Heart left ventricle (tissue), 16 donors: ENCODE results near the gene HOXD9. TPM values are rescaled to one million over a fixed set of nuclear protein-coding genes. Genes with fewer than 3 reads are reported as not detected.

ENCODE experiments used
- ATAC-seq, 4 donors: fragments of 200-7000 bp; cut with Tn5 transposase; one replicate each; pipeline ENCODE4 v1.9.1; 2020 to 2022; ENCODE audit warnings: moderate library complexity in 4 of 4, mild to moderate bottlenecking in 3 of 4, moderate number of reproducible peaks in 1 of 4
- DNase-seq, 5 donors: peaks; one replicate each; pipeline ENCODE4 v3.0.0-alpha.2; 2020
- H3K27ac ChIP-seq, 12 donors: fragments of 200-600 bp; sonication (generic) in 4 of 12; one replicate each; pipeline versions ENCODE4 v1.5.0 to v1.8.0; 2016 to 2022; ENCODE audit warnings: mild to moderate bottlenecking in 2 of 12
- H3K27me3 ChIP-seq, 9 donors: fragments of 200-600 bp; sonication (generic) in 2 of 9; one replicate each; pipeline versions ENCODE4 v1.5.1 to v1.8.0; 2016 to 2022; ENCODE audit warnings: mild to moderate bottlenecking in 3 of 9
- H3K36me3 ChIP-seq, 9 donors: fragments of 200-600 bp; sonication (generic) in 2 of 9; one replicate each; pipeline versions ENCODE4 v1.5.0 to v1.8.0; 2018 to 2022; ENCODE audit warnings: mild to moderate bottlenecking in 2 of 9
- H3K4me1 ChIP-seq, 12 donors: fragments of 200-600 bp; sonication (generic) in 4 of 12; one replicate each; pipeline versions ENCODE4 v1.5.0 to v1.8.0; 2016 to 2022; ENCODE audit warnings: mild to moderate bottlenecking in 3 of 12
- H3K4me3 ChIP-seq, 12 donors: fragments of 200-600 bp; sonication (generic) in 4 of 12; one replicate each; pipeline versions ENCODE4 v1.5.0 to v1.8.0; 2017 to 2022; ENCODE audit warnings: mild to moderate bottlenecking in 9 of 12, moderate library complexity in 4 of 12
- H3K9me3 ChIP-seq, 12 donors: fragments of 200-600 bp; sonication (generic) in 4 of 12; one replicate each; pipeline versions ENCODE4 v1.5.0 to v1.8.0; 2016 to 2022; ENCODE audit warnings: mild to moderate bottlenecking in 1 of 12
- CTCF ChIP-seq, 12 donors: fragments of 200-600 bp; sonication (generic) in 4 of 12; IDR thresholded peaks; one replicate each; pipeline versions ENCODE4 v1.5.0 to v1.8.0; 2018 to 2022; ENCODE audit warnings: antibody characterized with exemption in 12 of 12, mild to moderate bottlenecking in 5 of 12
- POLR2A ChIP-seq, 2 donors: fragments of 450-650 bp; IDR thresholded peaks; one replicate each; pipeline ENCODE4 v1.6.1; 2017; ENCODE audit warnings: antibody characterized with exemption in 2 of 2, mild to moderate bottlenecking in 2 of 2, moderate library complexity in 2 of 2
- WGBS, 4 donors: extraction: QIAGEN DNeasy Blood & Tissue Kit in 2 of 4; methylation state at CpG; one replicate each; pipeline versions ENCODE4 v1.1.5 to v1.1.7; 2013 to 2018; 5-methylcytosine and 5-hydroxymethylcytosine counted together
- intact Hi-C, 10 donors: fragments of 100-400 bp; cut with DNase I; formaldehyde crosslinking; loops; one replicate each; pipeline versions ENCODE4 v1.11.1 to v1.14.2; 2022
- polyA plus RNA-seq, 2 donors: library from polyadenylated mRNA; stranded (reverse); fragments of 200-250 nt; gene quantifications; one replicate each; pipeline ENCODE4 v1.2.3, GENCODE V29; 2013
- total RNA-seq, 9 donors: library from RNA; depleted of rRNA in 2 of 9; stranded (reverse); fragments of >200 nt in 2 of 9; fragmentation: NEBNext Ultra II Directional in 3 of 9; extraction: Animal tissue kit (Norgen Biotek cat#: 25700) in 3 of 9; gene quantifications; one replicate each; pipeline versions ENCODE4 v1.1.0 to v1.2.4, GENCODE V29; 2016 to 2023
- donor health status: ischemic (EF 13 %, LVEDD 7.1; RV severe dilation, severe dysfunction).
- donor health status: healthy with polysubstance abuse.
- donor health status: DM: no; HTN: yes; CAD: no.
- donor health status: DM: no; HTN: no; CAD: no.
- donor health status: ischemic (EF 25% LVEDD 6.9; RV normal size, moderate dysfunction).
- donor health status: ischemic (EF 25% LVEDD 5.7; RV mildly dilated, moderate dysfunction).
- donor health status: healthy.
- donor health status: DM: yes; HTN: yes; CAD: no.
- donor health status: ischemic (EF 35%, LVEDD 5.7; RV mildly dilated, moderate dysfunction).
- donor health status: nonischemic (EF 11% LVEDD 7.7; RV severe dilation, severe dysfunction).
- donor health status: DM: yes; HTN: yes; CAD: no.
- donor health status: PGD.
- donor health status: ischemic (EF 29% LVEDD 5.4; RV normal size, mild dysfunction).
- donor health status: nonischemic (EF 23%, LVEDD 6.1; RV moderate dilation, normal function).

HOXD9 gene
- total and polyA plus RNA-seq, 11 donors, result 0.23 to 0.43 (median 0.40) TPM; not detected in 8

- intact Hi-C loops, result loop anchor here in 1 of 10 donors (10.0 kb wide), 1 partner anchor 107 kb away; the partner anchor contains the start of gene MTX2
- Histone ChIP-seq H3K27ac (peak overlapping the region in 1 of 12 donors; percentile 29), H3K27me3 (peaks cover 70 to 100% (median 98%) of the 10 kb centered on the region in 9 donors), H3K36me3 (no peaks in the 10 kb centered on the region), H3K9me3 (no peaks in the 10 kb centered on the region), H3K4me1 (peaks cover 0 to 37% (median 16%) of the 10 kb centered on the region in 12 donors), H3K4me3 (peak overlapping the region in 10 of 12 donors; percentile 1 to 44 (median 16))
- ATAC-seq (no peak), DNase-seq (no peak)
- no peak for TF ChIP-seq CTCF (IDR thresholded peaks at IDR 0.05)
- TF ChIP-seq POLR2A (IDR thresholded peaks at IDR 0.05), result no peak
- WGBS, 4 donors, result 4 to 15% (median 7%) methylated on average over 43 of the region's 43 CpGs
Observed at GRCh38 chr2:176157499-176158185, 35.1 kb downstream of the HOXD9 start.

GRCh38 chr2:176158186-176158591 lies 35.7 kb downstream of the HOXD9 start:
- WGBS, 4 donors, result 7 to 19% (median 14%) methylated on average over 18 to 22 of the region's 22 CpGs
- ATAC-seq, result no peak
- Histone ChIP-seq H3K36me3 (no peaks in the 10 kb centered on the region), H3K4me1 (peaks cover 0 to 35% (median 16%) of the 10 kb centered on the region in 12 donors), H3K27ac (no peak overlapping the region), H3K4me3 (peak overlapping the region in 5 of 12 donors; percentile 3 to 44 (median 37)), H3K9me3 (no peaks in the 10 kb centered on the region), H3K27me3 (peaks cover 71 to 100% (median 98%) of the 10 kb centered on the region in 9 donors)
- no peak for TF ChIP-seq CTCF (IDR thresholded peaks at IDR 0.05)
- TF ChIP-seq POLR2A (IDR thresholded peaks at IDR 0.05), result no peak
- intact Hi-C loops, result loop anchor here in 1 of 10 donors (10.0 kb wide), 1 partner anchor 107 kb away; the partner anchor contains the start of gene MTX2
- no peak for DNase-seq

- peaks cover 76 to 100% (median 100%) of the 10 kb centered on the region in 9 donors for H3K27me3 ChIP-seq
- no peaks in the 10 kb centered on the region for H3K9me3 ChIP-seq
- peaks cover 0 to 35% (median 16%) of the 10 kb centered on the region in 12 donors for H3K4me1 ChIP-seq
- no peaks in the 10 kb centered on the region for H3K36me3 ChIP-seq
- ATAC-seq (no peak), DNase-seq (no peak)
- peak overlapping the region in 5 of 12 donors; percentile 20 to 43 (median 24) for H3K4me3 ChIP-seq
- TF ChIP-seq CTCF (IDR thresholded peaks at IDR 0.05) (no peak), POLR2A (IDR thresholded peaks at IDR 0.05) (no peak)
- WGBS, 4 donors, result 6 to 25% (median 18%) methylated on average over 37 to 39 of the region's 39 CpGs
- no peak overlapping the region for H3K27ac ChIP-seq
- intact Hi-C loops, result loop anchor here in 1 of 10 donors (10.0 kb wide), 1 partner anchor 106 kb away; the partner anchor contains the start of gene MTX2
Observed at GRCh38 chr2:176158855-176159662, 36.5 kb downstream of the HOXD9 start.
